OCI-LY7 (cell line): ENCODE measurements around the gene CXCL16. TPM values are rescaled to one million over a fixed set of nuclear protein-coding genes. Genes with fewer than 3 reads are reported as not detected.

Experiments
- BruUV-seq: library from RNA; stranded (reverse); fragments of 400-500 nt; replicated peaks from 2 replicates; lab custom pipeline; 2021; lab: Mats Ljungman, UMichigan
- CTCF ChIA-PET: fragments of 300-600 bp; sonication (Branson Sonifier 250); formaldehyde crosslinking; loops from one replicate; lab custom pipeline; 2022; ENCODE audit warnings: antibody characterized with exemption; ENCODE audit not compliant: unreplicated experiment; lab: Charles Lee
- POLR2A ChIA-PET: fragments of 300-600 bp; sonication (Branson Sonifier 250); formaldehyde crosslinking; loops from one replicate; lab custom pipeline; 2022; ENCODE audit warnings: antibody characterized with exemption; lab: Charles Lee
- DNase-seq: peaks from one replicate; pipeline ENCODE4 v3.0.0-alpha.2; 2015; ENCODE audit warnings: low spot score
- H2AFZ ChIP-seq: fragments of 200-600 bp; sonication (generic), shearing (Covaris generic); 2 replicates; pipeline ENCODE4 v1.6.1; 2014; ENCODE audit warnings: mild to moderate bottlenecking, antibody characterized with exemption, low read length, moderate library complexity
- H3K27ac ChIP-seq: fragments of 200-600 bp; sonication (generic); 2 replicates; pipeline ENCODE4 v1.5.1; 2014; ENCODE audit warnings: mixed run types, low read depth, mild to moderate bottlenecking, moderate library complexity, low read length, inconsistent platforms; ENCODE audit not compliant: poor library complexity, severe bottlenecking
- H3K36me3 ChIP-seq: fragments of 200-600 bp; sonication (generic); 2 replicates; pipeline ENCODE4 v1.6.1; 2014; ENCODE audit warnings: mild to moderate bottlenecking, antibody characterized with exemption, low read length, moderate library complexity, mixed read lengths; ENCODE audit not compliant: insufficient read depth
- H3K4me1 ChIP-seq: fragments of 200-600 bp; sonication (generic); 2 replicates; pipeline ENCODE4 v1.5.1; 2014; ENCODE audit warnings: mild to moderate bottlenecking, low read length; ENCODE audit not compliant: insufficient read depth, poor library complexity, severe bottlenecking
- H3K4me2 ChIP-seq: fragments of 200-600 bp; sonication (generic); 2 replicates; pipeline ENCODE4 v1.6.1; 2014; ENCODE audit warnings: mild to moderate bottlenecking, low read length
- H3K4me3 ChIP-seq: fragments of 200-600 bp; sonication (generic); 2 replicates; pipeline ENCODE4 v1.5.1; 2014; ENCODE audit warnings: mild to moderate bottlenecking, low read depth, low read length; ENCODE audit not compliant: poor library complexity, severe bottlenecking
- H3K79me2 ChIP-seq: fragments of 200-600 bp; sonication (generic); 2 replicates; pipeline ENCODE4 v1.6.1; 2016; ENCODE audit warnings: low read depth, mild to moderate bottlenecking, low read length, moderate library complexity, mixed read lengths; ENCODE audit not compliant: insufficient read depth
- H3K9me2 ChIP-seq: fragments of 200-600 bp; sonication (generic); 2 replicates; pipeline ENCODE4 v1.6.1; 2016; ENCODE audit warnings: mild to moderate bottlenecking, low read length, mixed read lengths; ENCODE audit not compliant: insufficient read depth
- H3K9me3 ChIP-seq: fragments of 200-600 bp; sonication (generic); 2 replicates; pipeline ENCODE4 v1.6.1; 2014; ENCODE audit warnings: mild to moderate bottlenecking, mixed run types, low read length, mixed read lengths
- H4K20me1 ChIP-seq: fragments of 200-600 bp; sonication (generic); 2 replicates; pipeline ENCODE4 v1.6.1; 2014; ENCODE audit warnings: mild to moderate bottlenecking, antibody characterized with exemption, low read length, moderate library complexity, mixed read lengths; ENCODE audit not compliant: insufficient read depth
- CTCF ChIP-seq: fragments of 200-600 bp; sonication (generic); conservative IDR thresholded peaks from 2 replicates; pipeline ENCODE4 v1.5.1; 2014; ENCODE audit warnings: mild to moderate bottlenecking, antibody characterized with exemption, low read length, moderate library complexity, mixed read lengths
- EZH2phosphoT487 ChIP-seq: fragments of 200-600 bp; sonication (generic); IDR thresholded peaks from 2 replicates; pipeline ENCODE4 v1.6.1; 2018; ENCODE audit warnings: low read depth, borderline replicate concordance, mild to moderate bottlenecking, mixed run types, antibody characterized with exemption, low read length, moderate library complexity, mixed read lengths
- intact Hi-C: fragments of 100-400 bp; cut with micrococcal nuclease; formaldehyde crosslinking; loops from one replicate; pipeline ENCODE4 v1.10.0; 2022; ENCODE audit not compliant: unreplicated experiment
- total RNA-seq, 2 experiments: library from RNA; depleted of rRNA in 1 of 2; stranded (reverse); fragments of >200 nt in 1 of 2; shearing (Covaris generic) in 1 of 2; gene quantifications; 2 replicates each; pipeline ENCODE4 v1.2.3, GENCODE V29; 2014 to 2022

Gene CXCL16
- total RNA-seq, 2 experiments from 2014 or later: not detected

- H3K4me1 ChIP-seq: peaks cover 10% of the 10 kb centered on the region
- BruUV-seq: no TSS peak
- H3K9me3 ChIP-seq: no peaks in the 10 kb centered on the region
- H3K27ac ChIP-seq: no peak overlapping the region
- no peaks in the 10 kb centered on the region for H4K20me1 ChIP-seq
- ChIA-PET CTCF (no interaction called here), POLR2A (no interaction called here)
- DNase-seq: no peak
- no peak overlapping the region for H3K4me3 ChIP-seq
- no peak overlapping the region for H2AFZ ChIP-seq
- TF ChIP-seq EZH2phosphoT487 (no peak), CTCF (no peak)
- intact Hi-C loops: no loop called here
- H3K4me2 ChIP-seq: no peak overlapping the region
- H3K36me3 ChIP-seq: no peaks in the 10 kb centered on the region
- H3K79me2 ChIP-seq: no peaks in the 10 kb centered on the region
- no peaks in the 10 kb centered on the region for H3K9me2 ChIP-seq
These were observed 45.8 kb upstream of the CXCL16 start for GRCh38 chr17:4785311-4786105.

GRCh38 chr17:4782652-4783051, 42.9 kb upstream of the CXCL16 start:
- H3K27ac ChIP-seq: no peak overlapping the region
- intact Hi-C loops: no loop called here

More at GRCh38 chr17:4782652-4783051, 42.9 kb upstream of the CXCL16 start:
- BruUV-seq: no TSS peak
- POLR2A ChIA-PET: no interaction called here
- Histone ChIP-seq H4K20me1 (no peaks in the 10 kb centered on the region), H3K4me1 (no peaks in the 10 kb centered on the region), H3K79me2 (no peaks in the 10 kb centered on the region), H3K9me3 (no peaks in the 10 kb centered on the region), H3K36me3 (no peaks in the 10 kb centered on the region), H3K4me2 (no peak overlapping the region), H2AFZ (no peak overlapping the region), H3K4me3 (no peak overlapping the region), H3K9me2 (no peaks in the 10 kb centered on the region)
- TF ChIP-seq EZH2phosphoT487 (no peak), CTCF (no peak)
- DNase-seq: no peak
- CTCF ChIA-PET: no interaction called here
